Stomach (tissue), 9 donors: Measurements from ENCODE around the gene CDK19. TPM values are rescaled to one million over a fixed set of nuclear protein-coding genes. Genes with fewer than 3 reads are reported as not detected.
"Not testable (repeated sequence)": the region's sequence is repeated elsewhere in the genome, so short reads cannot be mapped to it uniquely, and the experiment has no call there.

Source experiments
- DNase-seq, 2 donors: peaks; one replicate each; pipeline versions ENCODE4 v3.0.0 to v3.0.0-alpha.2; 2013 to 2019
- H3K27ac ChIP-seq, 5 donors: fragments of 200-600 bp in 4 of 5; sonication (generic) in 4 of 5; one replicate each; pipeline ENCODE4 v1.5.1; 2013 to 2019; ENCODE audit warnings: mild to moderate bottlenecking in 1 of 5, moderate library complexity in 1 of 5
- H3K27me3 ChIP-seq, 3 donors: fragments of 200-600 bp; sonication (generic); one replicate each; pipeline ENCODE4 v1.5.1; 2017 to 2019; ENCODE audit warnings: mixed run types in 1 of 3
- H3K36me3 ChIP-seq, 4 donors: fragments of 200-600 bp; sonication (generic); 1 replicate in 3 of 4; 2 replicates in 1 of 4; pipeline ENCODE4 v1.5.1; 2016 to 2019
- H3K4me1 ChIP-seq, 4 donors: fragments of 200-600 bp; sonication (generic); one replicate each; pipeline ENCODE4 v1.5.1; 2016 to 2019
- H3K4me3 ChIP-seq, 4 donors: fragments of 200-600 bp; sonication (generic) in 3 of 4; one replicate each; pipeline ENCODE4 v1.5.1; 2016 to 2019; ENCODE audit warnings: mild to moderate bottlenecking in 1 of 4
- H3K9me3 ChIP-seq, 4 donors: fragments of 200-600 bp; sonication (generic); one replicate each; pipeline ENCODE4 v1.5.1; 2016 to 2019
- CTCF ChIP-seq, 7 experiments: fragments of 450-650 bp in 4 of 7; fragments of 200-600 bp in 3 of 7; sonication (generic) in 3 of 7; IDR thresholded peaks; one replicate each; pipeline ENCODE4 v1.5.1; 2016 to 2019; ENCODE audit warnings: antibody characterized with exemption in 7 of 7, control low read depth in 2 of 7, mild to moderate bottlenecking in 1 of 7
- EP300 ChIP-seq: sonication (generic); formaldehyde crosslinking; IDR thresholded peaks from one replicate; pipeline ENCODE4 v1.6.1; 2017; ENCODE audit warnings: antibody characterized with exemption
- POLR2A ChIP-seq, 4 donors: fragments of 450-650 bp; IDR thresholded peaks; one replicate each; pipeline ENCODE4 v1.6.1; 2016; ENCODE audit warnings: antibody characterized with exemption in 4 of 4, control low read depth in 2 of 4, mild to moderate bottlenecking in 1 of 4, moderate library complexity in 1 of 4
- POLR2AphosphoS5 ChIP-seq, 3 donors: sonication (generic); formaldehyde crosslinking; IDR thresholded peaks; one replicate each; pipeline ENCODE4 v1.6.1; 2016; ENCODE audit warnings: antibody characterized with exemption in 3 of 3
- WGBS, 5 donors: extraction: QIAGEN DNeasy Blood & Tissue Kit in 3 of 5; methylation state at CpG; one replicate each; pipeline versions ENCODE4 v1.1.5 to v1.1.7; 2013 to 2018; 5-methylcytosine and 5-hydroxymethylcytosine counted together
- intact Hi-C: fragments of 100-400 bp; cut with DNase I; formaldehyde crosslinking; loops from one replicate; pipeline ENCODE4 v1.15.1; 2023; ENCODE audit warnings: low total_unique reads
- polyA plus RNA-seq, 3 donors: library from polyadenylated mRNA; stranded (reverse); fragments of 200-250 nt; gene quantifications; one replicate each; pipeline ENCODE4 v1.2.3, GENCODE V29; 2013
- total RNA-seq, 5 donors: library from RNA; depleted of rRNA; stranded (reverse); fragments of >200 nt; gene quantifications; one replicate each; pipeline versions ENCODE4 v1.1.0 to v1.2.3, GENCODE V29; 2014 to 2016
- donor health status: healthy with polysubstance abuse.
- donor health status: Bipolar disorder and iron deficiency.
- donor health status: healthy.

CDK19 gene
- total and polyA plus RNA-seq, 8 donors: 5.4 to 23.5 (median 7.5) TPM

- Histone ChIP-seq H3K9me3 (peaks cover 6 to 29% (median 21%) of the 10 kb centered on the region in 4 donors), H3K36me3 (peaks cover 4 to 31% (median 23%) of the 10 kb centered on the region in 4 donors), H3K4me1 (peaks cover 4 to 14% (median 11%) of the 10 kb centered on the region in 4 donors), H3K27me3 (no peaks in the 10 kb centered on the region), H3K27ac (no peak overlapping the region), H3K4me3 (no peak overlapping the region)
- DNase-seq: no peak
- no peak for TF ChIP-seq CTCF (IDR thresholded peaks at IDR 0.05)
- no peak for TF ChIP-seq POLR2AphosphoS5 (IDR thresholded peaks at IDR 0.05)
- TF ChIP-seq EP300: no peak
- no peak for TF ChIP-seq POLR2A (IDR thresholded peaks at IDR 0.05)
- intact Hi-C loops: no loop called here
- 95 to 100% (median 100%) methylated on average over 1 of the region's 1 CpG for WGBS, 5 donors
Measured at GRCh38 chr6:110744991-110745390, 70.3 kb downstream of the CDK19 start.

- H3K27me3 ChIP-seq, DNase-seq, intact Hi-C loops, H3K27ac ChIP-seq, H3K4me3 ChIP-seq: not testable (repeated sequence)
- Histone ChIP-seq H3K9me3 (peaks cover 6 to 29% (median 21%) of the 10 kb centered on the region in 4 donors), H3K4me1 (peaks cover 4 to 20% (median 13%) of the 10 kb centered on the region in 4 donors), H3K36me3 (peaks cover 4 to 31% (median 23%) of the 10 kb centered on the region in 4 donors)
- WGBS, 5 donors: 96 to 99% (median 98%) methylated on average over 9 of the region's 9 CpGs
Measured at GRCh38 chr6:110742552-110742951, 72.7 kb downstream of the CDK19 start.

- H3K4me3 ChIP-seq: no peak overlapping the region
- peaks cover 4 to 31% (median 23%) of the 10 kb centered on the region in 4 donors for H3K36me3 ChIP-seq
- H3K4me1 ChIP-seq: peaks cover 0 to 13% (median 7%) of the 10 kb centered on the region in 4 donors
- no peak overlapping the region for H3K27ac ChIP-seq
- WGBS, 5 donors: 91 to 97% (median 93%) methylated on average over 3 of the region's 3 CpGs
- no peak for DNase-seq
- peaks cover 6 to 29% (median 21%) of the 10 kb centered on the region in 4 donors for H3K9me3 ChIP-seq
- TF ChIP-seq EP300 (no peak), CTCF (IDR thresholded peaks at IDR 0.05) (no peak), POLR2AphosphoS5 (IDR thresholded peaks at IDR 0.05) (no peak), POLR2A (IDR thresholded peaks at IDR 0.05) (no peak)
- no peaks in the 10 kb centered on the region for H3K27me3 ChIP-seq
- intact Hi-C loops: no loop called here
Measured at GRCh38 chr6:110741517-110741916, 73.8 kb downstream of the CDK19 start.

- DNase-seq: peak in 1 of 2 donors; percentile 55
- Histone ChIP-seq H3K36me3 (peaks cover 4 to 34% (median 25%) of the 10 kb centered on the region in 4 donors), H3K27ac (peak overlapping the region in 2 of 5 donors; percentile 6 to 37), H3K9me3 (peaks cover 6 to 29% (median 21%) of the 10 kb centered on the region in 4 donors), H3K27me3 (no peaks in the 10 kb centered on the region), H3K4me3 (no peak overlapping the region), H3K4me1 (peaks cover 0 to 10% (median 3%) of the 10 kb centered on the region in 4 donors)
- intact Hi-C loops: no loop called here
- WGBS, 5 donors: 69 to 75% (median 70%) methylated on average over 4 of the region's 4 CpGs
- TF ChIP-seq POLR2A (IDR thresholded peaks at IDR 0.05) (no peak), EP300 (no peak), POLR2AphosphoS5 (IDR thresholded peaks at IDR 0.05) (peak in 1 of 3 donors; percentile 29)
Measured at GRCh38 chr6:110738899-110739365, 76.3 kb downstream of the CDK19 start.

GRCh38 chr6:110735666-110736065 lies 79.6 kb downstream of the CDK19 start:
- TF ChIP-seq POLR2A (IDR thresholded peaks at IDR 0.05): no peak
- TF ChIP-seq POLR2AphosphoS5 (IDR thresholded peaks at IDR 0.05): no peak
- TF ChIP-seq CTCF (IDR thresholded peaks at IDR 0.05): no peak
- peaks cover 0 to 10% (median 3%) of the 10 kb centered on the region in 4 donors for H3K4me1 ChIP-seq
- no peaks in the 10 kb centered on the region for H3K27me3 ChIP-seq
- H3K4me3 ChIP-seq: no peak overlapping the region
- peaks cover 0 to 7% (median 5%) of the 10 kb centered on the region in 4 donors for H3K36me3 ChIP-seq
- H3K9me3 ChIP-seq: peaks cover 0 to under 1% (median under 1%) of the 10 kb centered on the region in 4 donors
- no peak overlapping the region for H3K27ac ChIP-seq
- intact Hi-C loops: no loop called here
- DNase-seq: no peak
- 86 to 97% (median 93%) methylated on average over 4 of the region's 4 CpGs for WGBS, 5 donors
